NCI-H748 treated with DMSO at 0.1 percent for 48 hours (cell line): Measurements from ENCODE around the gene APP.

Experiments
- DNase-seq: peaks from one replicate; lab custom pipeline; 2025; lab: John Stamatoyannopoulos, UW

Gene APP

DNA sequence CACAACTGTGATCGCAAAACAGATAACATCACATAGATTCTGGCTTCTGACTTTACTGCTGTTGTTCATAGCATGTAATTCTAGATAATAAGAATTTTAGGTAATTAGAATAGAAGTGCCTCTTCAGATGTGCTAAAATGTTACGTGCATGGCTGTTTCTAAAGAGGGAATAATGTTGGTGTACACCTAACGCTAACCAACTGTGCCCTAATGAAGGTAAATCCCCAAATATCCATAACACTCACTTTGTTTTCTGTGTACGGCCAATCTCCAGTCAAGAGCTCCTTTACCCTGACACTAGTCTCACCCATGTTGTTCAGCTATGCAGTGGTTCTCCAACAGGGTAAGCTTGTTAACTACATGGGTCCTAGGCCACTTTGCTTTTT lies 44.4 kb downstream of the APP start:
- no peak for DNase-seq

DNA sequence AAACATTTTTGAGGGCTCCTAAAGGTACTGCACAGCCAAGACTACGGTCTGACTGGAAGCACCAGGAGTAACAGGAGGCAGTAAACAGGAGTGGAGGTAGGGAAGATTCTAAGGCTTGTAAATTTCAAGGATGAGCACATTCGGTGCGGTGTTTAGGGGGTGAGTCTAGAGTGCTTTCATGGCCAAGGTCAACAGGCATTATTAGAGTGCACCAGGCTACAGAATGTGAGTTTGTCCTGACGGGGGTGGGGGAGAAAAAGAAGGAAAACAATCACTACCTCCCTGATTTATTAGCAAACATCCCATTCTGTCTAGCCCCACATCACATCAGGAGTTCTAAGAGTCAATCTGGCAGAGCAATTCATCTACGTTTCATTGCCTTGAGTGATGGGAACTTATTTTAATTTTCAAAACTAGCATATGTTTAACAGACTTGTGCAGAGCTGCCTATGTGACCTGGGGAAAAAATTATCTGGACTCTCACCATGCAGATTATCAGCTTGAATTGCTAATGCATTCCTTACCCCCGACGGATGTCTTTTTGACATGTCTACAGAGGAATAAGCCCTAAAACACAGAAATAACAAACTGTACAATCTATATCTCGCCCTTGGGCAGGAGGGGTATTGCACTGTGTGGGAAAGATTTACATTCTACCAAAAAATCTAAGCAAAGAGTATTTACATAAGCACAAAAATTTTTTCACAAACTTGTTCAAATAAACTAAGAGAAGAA lies 45.0 kb downstream of the APP start:
- no peak for DNase-seq

DNA sequence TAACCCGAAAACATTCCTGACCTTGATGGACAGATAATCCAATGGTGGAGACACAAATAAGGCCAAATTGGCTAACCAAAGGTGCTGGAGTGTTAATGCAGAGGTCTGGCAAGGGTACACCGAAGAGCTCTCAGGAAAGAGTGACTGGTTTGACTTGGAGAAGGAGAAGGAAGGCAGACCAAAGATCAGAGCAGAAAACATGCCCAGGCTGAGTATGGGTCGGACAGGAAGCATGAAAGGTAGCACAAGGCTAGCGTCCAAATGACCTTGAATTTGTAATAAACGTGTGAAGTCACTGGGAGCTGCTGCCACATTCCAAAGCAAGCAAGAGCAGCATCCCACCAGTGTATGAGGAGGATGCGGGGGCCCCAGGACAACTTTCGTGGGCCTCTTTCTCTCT lies 45.7 kb downstream of the APP start:
- no peak for DNase-seq

DNA sequence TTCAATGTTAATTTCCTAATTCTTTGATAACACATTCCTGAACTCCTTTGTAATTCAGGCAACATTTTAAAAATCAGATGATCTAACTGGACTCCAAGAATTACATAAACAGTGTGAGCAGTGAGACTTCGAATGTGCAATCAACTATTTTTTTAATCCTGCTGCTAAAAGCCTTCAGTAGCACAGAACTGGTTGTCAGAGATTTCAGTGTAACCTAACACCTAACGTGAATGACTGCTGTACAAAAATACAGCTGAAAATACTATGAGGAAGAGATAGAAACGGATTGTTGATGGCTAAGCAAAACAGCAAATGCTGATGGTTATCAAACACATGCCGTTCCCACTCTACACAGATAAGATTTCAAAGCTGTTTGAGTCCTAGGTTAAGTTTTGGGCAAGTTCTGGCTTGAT lies 46.1 kb downstream of the APP start:
- DNase-seq = peak; percentile 31

DNA sequence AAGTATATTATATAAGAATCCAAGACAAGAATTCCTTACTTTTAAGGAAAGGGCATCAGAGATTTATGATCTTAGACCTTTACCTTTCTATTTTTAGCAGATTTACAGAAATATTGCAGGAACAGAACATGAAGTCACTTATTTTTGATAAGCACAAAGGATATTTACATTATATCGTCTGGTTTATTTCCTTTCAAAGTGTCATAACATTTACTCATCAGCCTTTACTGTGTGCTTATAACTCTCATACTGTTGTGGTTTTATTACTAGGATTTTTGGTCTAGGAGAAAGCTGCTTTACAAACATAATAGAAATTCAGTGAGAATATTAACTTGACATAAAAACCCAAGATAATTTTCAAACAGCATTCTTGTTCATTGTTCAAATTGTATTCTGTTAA lies 47.6 kb downstream of the APP start:
- no peak for DNase-seq

DNA sequence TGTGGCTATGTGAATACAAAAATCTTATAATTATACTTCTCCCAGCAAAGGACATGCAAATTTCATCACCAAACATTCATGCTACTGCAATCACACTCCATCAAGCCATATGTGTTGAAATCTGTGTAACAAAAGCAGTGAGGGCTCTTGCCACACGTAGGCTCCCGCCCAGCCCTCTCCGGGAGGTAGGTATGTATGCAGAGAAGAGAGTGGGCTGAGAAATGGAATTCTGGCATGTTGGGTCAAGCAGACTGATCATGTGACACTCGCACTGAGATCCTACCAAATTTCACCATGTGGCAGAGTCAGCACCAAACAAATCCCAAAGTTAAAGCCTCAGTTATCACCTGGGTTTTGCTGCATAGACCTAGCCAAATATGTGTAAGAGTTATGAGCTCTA lies 49.7 kb downstream of the APP start:
- DNase-seq = no peak

DNA sequence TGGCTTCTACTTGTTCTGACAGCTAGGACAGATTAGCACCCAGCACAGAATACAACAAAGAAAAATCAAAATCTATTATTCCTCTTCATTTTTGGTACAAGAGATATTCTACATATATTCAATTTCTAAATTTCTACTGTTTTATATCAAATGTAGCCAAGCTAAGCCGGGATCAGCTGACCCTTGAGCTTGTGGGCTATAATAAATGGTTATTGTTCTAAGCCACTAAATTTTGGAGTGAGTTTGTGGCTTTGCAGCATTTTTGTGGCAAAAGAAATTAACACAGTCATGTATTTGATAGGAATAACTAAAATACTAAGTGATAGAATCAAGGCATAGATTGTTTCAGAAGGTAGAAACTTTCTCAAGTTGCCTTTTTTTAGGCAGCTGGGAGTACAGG lies 50.7 kb downstream of the APP start:
- DNase-seq = no peak

DNA sequence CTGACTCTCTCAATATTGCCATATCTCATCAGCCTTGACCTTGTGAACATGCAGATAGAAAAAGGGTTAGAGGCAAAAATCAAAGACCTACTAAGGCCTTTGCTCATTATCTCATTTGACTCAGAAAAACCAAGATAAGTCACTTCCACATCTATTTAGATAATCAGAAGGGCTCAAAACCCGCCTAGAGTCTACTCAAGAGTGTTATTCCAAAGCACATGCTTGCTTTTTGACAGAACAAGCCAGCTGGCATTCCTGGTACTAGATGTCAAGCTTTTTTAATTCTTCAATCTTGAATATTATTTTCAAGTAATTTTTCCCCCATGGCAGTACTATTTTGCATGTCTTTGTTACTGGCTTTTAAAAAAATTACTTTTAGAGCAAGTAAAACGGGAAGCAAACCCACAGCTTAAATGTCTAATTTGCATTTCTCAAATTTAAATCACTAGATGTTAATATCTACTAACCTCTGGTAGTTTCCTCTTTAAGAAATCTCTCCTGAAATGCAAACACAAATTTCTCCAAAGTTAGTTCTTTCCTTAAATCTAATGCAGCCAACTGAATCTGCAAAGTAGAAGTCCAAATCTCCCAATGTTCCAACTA lies 51.5 kb downstream of the APP start:
- no peak for DNase-seq

DNA sequence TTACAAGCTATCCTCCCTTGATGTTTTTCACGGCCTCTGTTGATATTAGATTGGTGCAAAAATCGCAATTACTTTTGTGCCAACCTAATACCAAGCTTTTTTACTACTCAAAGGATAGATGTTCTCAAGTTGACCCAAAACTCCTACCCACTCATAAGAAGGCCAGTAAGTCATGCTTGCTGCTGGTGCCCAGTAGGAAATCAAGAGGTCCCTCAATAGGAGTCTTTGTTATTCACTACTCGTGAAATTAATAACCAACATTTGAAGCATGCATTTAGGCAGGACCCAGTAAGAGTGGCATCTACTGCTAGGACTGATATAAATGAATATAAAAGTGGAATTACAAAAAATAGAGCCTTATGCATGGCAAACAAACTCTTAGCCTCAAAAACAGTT lies 52.6 kb downstream of the APP start:
- no peak for DNase-seq

DNA sequence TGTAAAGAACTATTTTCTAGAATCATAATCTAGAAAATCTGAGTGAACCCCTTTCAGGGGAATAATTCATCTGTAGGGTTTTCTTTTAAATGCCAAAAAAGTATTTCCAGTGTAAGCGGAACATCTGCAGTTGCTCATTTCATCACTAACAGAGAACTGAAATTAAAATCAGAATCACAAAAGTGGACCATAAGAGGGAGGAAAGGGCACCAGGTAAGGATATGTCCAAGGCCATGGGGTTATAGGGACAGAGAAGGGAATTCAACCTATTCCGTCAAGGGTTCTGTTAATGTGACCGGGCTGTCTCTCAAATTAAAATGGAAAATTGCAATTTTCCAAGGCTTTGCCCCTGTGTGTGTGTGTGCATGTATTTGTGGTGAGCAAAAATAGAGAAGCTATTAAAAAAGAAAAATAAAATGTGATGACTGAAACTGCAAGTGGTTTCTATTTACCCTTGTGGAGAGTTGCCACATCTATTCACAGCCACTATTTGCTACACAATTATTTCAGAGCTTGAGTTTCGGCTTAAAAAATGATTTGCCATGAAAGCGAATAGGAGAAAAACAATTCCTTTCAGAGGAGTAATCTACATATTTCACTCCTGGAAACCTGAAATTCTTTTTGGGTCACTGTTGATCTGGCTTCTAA lies 53.1 kb downstream of the APP start:
- DNase-seq = no peak

DNA sequence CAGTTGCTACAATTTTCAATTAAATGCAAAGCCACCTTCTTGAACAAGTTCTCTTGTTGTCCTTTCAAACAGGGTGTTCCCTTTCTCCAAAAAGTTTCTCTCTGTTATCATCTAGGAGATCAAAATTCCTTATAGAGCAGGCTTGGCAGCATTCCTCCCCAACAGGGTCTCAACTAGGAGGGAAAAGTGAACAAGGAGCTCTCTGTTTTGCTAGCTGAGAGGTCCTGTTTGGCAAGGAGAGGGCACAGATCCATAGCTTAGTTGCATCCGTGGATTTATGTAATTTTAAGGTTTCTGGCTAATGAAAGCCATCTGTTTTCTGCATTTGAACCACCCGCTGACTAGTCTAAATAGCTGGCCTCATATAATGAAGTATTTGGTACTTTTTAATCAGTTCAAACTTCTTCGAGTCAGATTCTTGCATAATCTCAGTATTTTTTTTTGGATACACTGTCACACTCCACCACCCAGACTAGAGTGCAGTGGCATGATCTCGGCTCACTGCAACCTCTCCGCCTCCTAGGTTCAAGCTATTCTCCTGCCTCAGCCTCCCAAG lies 54.0 kb downstream of the APP start:
- DNase-seq = no peak

DNA sequence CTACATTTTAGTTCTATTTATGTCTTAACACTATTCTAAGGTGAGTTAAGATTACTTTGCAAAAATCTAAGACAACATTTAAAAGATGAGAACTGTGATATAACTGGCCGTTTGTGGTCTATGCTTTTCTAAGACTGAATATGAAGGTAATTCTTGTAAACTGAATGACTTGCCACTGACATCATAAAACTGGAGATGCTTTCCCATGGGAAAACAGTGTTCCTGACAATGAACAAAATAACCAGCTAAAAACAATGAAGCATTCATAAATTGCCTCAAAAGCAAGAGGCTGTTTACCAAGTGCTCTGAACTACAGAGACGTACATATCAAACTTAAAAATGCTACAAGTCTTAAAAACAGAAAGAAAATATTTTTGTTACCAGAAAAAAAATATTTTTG lies 54.7 kb downstream of the APP start:
- DNase-seq = peak; percentile 28

DNA sequence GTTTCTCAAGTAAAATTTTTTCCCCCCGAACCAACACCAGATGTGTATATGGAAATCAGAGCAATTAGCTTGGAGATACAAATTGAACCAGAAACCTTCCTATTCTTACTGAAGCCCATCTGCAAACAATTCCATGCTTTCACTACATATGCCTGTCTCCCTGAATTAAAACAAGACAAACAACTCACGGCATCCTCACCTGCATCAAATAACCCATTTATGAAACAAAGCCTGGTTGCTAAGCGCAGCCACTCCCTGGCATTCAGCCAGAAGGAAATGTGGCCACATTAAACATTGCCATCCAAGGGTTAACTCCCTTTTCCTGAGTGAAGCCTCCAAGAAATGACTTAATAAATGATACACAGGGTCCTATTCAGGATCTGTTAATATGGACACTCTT lies 55.3 kb downstream of the APP start:
- peak; percentile 93 for DNase-seq

DNA sequence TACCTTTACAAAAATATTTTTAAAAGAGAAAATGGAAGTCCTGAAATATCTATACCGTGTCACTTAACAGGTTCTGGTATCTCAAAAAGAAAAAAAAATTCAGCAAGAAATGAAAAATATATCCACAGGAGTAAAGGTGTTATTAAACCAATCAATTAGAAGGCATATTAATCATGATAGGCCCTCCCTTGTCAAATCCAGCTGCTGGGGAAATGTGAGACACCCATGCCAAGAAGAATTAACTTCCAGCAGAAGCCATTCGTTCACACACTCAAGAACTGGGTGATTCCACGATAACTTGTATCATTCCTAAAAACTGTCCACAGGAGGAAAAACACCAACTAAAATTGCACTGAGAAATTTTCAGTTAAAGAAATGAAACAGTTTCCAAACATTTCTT lies 57.6 kb downstream of the APP start:
- no peak for DNase-seq

DNA sequence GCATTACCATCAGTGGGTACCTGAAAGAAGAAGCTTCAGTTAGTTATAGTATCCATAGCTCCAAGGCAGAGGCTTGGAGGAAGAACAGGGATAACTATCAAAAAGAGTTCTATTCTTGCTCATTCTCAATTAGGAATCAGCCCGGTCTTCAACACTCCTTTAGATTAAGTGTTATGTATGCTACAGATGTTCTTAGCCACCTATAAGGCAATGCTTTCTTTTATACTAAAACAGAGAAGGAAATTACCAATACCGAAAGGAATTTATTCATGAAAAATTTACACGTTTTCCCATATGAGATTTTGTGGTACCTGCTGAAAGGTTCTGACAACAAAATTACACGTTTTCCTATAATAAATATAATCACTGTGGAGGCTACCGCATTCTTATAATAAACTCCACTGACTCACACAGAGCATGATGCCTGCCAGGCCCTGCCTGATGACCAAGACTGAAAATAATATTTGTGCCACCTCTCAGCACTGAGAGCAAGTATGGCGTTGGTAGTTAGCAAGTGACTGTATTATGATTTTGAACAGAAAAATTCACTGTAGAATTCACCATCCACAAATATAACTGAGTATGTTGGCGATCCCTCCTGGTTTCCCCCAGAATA lies 58.3 kb downstream of the APP start:
- no peak for DNase-seq

DNA sequence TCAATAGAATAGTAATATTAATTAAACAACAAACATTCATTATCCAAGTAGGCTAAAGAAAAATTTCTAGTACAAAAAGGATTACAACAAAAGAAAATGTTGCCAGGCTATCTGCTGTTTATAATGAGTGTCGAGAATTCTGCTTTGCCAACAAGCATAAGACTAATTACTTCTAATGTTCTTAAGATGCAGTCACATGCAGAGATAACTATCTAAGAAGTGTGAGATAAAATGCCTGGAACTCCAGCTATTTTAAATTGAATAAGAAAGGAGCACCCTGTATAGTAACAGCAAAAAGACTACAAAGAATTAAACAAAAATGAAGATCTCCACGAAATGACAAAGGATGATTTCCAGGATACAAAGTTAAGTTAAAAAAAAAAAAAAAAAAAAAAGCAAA lies 59.9 kb downstream of the APP start:
- no peak for DNase-seq

DNA sequence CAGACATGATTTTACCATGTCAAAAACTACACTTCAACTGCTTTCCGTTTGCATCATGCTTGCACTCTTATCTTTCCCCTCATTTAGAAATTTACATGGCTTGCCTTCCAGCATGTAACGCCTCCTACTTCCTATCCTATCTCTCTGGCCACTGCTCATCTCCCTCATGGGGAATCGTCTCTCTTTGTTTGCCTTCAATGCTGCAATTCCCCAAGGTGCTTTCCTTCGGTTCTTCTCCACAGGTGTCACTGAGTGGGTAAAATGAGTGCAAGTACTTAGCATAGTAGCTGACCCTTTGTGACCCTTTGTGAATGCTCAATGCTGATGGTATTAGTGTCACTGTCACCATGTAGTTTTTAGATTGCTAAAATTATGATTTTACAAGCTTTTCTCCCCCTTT lies 63.1 kb downstream of the APP start:
- DNase-seq = no peak

DNA sequence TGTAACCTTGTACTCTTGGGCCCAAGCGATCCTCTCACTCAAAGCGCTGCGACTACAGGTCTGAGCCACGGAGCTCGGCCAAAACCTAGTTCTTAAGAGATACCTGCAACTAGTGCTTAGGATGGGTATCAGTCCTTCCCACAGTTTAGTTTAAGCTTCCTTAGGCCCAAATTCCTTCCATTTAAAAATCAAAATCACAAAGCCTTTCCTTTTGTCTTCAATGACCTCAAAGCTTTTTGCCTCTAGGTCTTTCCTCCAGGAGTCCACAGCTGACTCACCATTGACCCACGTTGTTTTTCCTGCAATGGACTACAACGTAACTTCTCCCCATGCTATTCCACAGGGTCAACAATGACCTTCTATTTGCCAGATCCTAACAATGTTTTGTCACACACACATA lies 64.0 kb downstream of the APP start:
- DNase-seq = no peak

DNA sequence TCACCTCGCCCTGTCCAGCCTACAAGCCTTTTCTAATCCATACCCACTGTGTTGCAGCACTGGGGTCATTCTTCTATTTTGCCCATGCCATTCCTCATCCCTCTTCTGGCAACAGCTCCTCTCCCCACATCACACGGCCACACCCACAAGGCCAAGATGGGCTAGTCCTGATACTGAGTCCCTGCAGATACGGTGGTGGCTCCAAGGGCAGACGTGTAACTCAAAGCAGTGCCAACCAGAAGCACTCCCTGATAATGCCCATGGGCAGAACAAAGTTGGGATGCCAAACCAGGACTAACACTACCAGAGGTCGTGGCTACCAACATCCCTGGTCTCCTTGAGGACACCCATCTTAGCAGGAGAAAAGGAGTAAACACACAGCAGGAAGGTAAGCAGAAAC lies 64.8 kb downstream of the APP start:
- no peak for DNase-seq

DNA sequence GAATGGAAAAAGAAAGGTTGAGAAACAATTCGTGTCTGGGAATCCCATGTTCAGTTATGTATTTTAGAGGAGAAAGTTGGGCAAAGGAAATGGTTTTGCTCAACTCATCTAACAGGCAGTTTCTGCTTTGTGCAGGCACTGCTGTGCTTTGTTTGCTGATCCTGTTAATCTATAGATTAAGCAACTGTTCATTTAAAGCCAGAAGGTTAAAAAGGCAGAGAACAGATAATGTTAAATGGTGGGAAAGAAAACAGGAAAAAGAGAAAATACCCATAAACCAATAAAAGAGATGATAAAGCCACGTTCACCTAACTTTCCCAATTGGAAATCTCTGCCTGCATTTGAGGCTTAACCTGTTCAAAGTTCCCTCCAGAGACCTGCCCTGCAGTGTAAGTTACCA lies 70.0 kb downstream of the APP start:
- no peak for DNase-seq

DNA sequence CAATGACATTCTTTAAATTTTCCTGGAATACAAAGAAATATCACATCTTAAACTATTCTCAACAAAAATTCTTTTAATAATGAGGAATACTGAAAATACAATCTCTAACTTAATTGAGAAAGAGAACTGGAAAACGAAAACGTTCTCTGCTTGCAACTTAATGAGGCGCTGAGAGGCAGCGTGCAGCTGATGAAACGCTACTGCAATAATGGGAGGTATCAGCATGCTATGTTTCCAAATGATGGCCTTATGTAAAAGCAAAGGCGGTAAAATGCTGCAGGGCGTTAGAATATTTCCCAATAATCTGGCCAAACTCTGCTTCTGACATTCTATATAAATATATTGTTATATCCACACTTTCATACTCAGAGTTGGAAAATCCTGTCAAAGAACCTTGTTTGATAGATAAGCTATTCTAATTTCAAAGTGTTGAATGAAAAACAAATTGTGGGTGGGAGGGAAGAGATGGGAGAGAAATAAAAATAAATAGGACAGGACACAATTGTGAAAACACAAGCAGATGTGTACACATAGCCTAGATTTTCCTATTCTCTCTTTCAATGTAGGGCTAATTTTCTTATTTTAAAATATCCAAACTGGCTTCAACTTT lies 70.9 kb downstream of the APP start:
- DNase-seq = no peak

DNA sequence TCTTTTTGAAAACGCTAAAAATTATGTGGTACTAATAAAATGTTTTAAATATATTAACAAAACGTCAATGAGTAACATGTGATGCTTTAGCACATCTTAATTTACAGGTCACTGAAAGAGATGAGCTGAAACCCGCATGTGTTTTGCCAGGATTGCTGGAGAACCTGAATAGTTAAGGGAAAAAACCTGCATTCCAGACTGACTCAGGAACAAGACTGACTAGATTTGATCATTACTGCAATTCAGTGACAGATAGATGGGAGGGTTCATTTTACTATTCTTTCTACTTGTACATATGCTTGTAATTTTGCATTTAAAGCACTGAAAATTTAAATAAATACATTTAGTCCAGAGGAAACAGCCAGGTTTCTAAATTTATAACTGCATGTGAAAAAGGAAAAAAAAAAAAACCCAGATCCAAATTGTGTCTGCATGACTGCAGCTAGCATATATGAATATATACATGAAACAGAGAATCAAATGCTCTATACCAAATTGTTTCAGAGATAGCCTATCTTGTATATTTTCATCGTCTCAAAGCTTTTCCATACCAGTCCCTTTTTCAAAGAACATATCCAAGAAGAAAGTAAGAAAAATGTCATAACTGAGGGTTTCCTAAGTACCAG lies 71.7 kb downstream of the APP start:
- DNase-seq = no peak
